Mesothelial cell of epicardium (in vitro differentiated cells): ENCODE data around the gene CCNL2. TPM values are rescaled to one million over a fixed set of nuclear protein-coding genes. Genes with fewer than 3 reads are reported as not detected.

Experiments
- DNase-seq, 2 experiments: peaks; one replicate each; pipeline ENCODE4 v3.0.0; 2021; ENCODE audit warnings: low spot score in 2 of 2; ENCODE audit not compliant: unreplicated experiment in 2 of 2
- H3K27ac Mint-ChIP-seq: 2 replicates; pipeline ENCODE4 v1.8.0; 2021; ENCODE audit warnings: mixed read lengths
- H3K27me3 Mint-ChIP-seq: 2 replicates; pipeline ENCODE4 v1.8.0; 2021; ENCODE audit warnings: low read depth, mixed read lengths
- H3K36me3 Mint-ChIP-seq: 2 replicates; pipeline ENCODE4 v1.8.0; 2021; ENCODE audit warnings: mixed read lengths
- H3K4me1 Mint-ChIP-seq: 2 replicates; pipeline ENCODE4 v1.8.0; 2021; ENCODE audit warnings: mixed read lengths
- H3K4me3 Mint-ChIP-seq: 2 replicates; pipeline ENCODE4 v1.8.0; 2021; ENCODE audit warnings: mild to moderate bottlenecking, moderate library complexity, mixed read lengths
- H3K9me3 Mint-ChIP-seq: 2 replicates; pipeline ENCODE4 v1.8.0; 2021; ENCODE audit warnings: mixed read lengths
- total RNA-seq: library from RNA; stranded (reverse); gene quantifications from 3 replicates; pipeline ENCODE4 v1.2.1, GENCODE V29; 2021
- TF ChIP-seq, protein P1 (sequence below): fragments of 200-600 bp; sonication (generic); IDR thresholded peaks from one replicate; pipeline ENCODE4 v1.5.0; 2021; ENCODE audit warnings: antibody characterized with exemption; ENCODE audit not compliant: unreplicated experiment

CCNL2 gene
- total RNA-seq, 1 donor from 2014 or later: 423 TPM

DNA sequence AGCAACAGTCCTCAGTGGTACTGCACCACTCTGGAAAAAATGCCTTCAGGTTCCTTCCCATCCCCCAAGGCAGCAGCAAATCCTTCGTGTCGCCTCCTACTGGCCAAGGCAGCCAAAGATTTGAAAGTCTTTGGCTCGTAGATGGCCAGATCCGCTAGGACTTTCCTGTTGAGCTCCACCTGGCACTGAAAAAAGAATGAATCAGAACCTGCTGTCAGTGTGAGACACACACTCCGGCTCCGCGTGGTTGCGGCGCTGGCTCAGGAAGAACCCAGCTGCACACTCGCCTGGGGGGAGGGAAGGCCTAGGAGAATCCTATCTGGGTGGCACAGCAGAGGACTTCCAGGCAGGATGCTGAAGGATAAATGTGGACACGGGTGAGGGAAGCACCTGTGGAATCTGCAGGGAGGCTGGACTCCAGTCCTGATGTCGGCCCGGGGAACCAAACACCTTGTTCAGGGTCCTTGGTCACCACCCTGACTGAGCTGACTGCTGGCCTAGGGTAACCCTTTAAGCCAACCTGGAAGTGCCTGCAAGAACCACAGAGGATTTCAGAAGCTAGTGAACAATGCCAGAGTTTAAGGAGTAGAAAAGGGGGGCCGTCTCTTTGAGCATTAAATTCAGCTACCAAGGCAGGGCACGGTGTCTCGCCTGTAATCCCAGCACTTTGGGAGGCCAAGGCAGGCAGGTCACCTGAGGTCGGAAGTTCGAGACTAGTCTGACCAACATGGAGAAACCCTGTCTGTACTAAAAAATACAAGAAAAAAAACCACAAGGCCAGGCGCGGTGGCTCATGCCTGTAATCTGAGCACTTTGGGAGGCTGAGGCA is 3.2 kb upstream of the CCNL2 start:
- Mint-ChIP-seq H3K27ac (peak overlapping the region; percentile 86), H3K9me3 (no peaks in the 10 kb centered on the region), H3K27me3 (no peaks in the 10 kb centered on the region), H3K36me3 (peaks cover 21% of the 10 kb centered on the region), H3K4me3 (peak overlapping the region; percentile 53), H3K4me1 (peaks cover 31% of the 10 kb centered on the region)
- no peak for DNase-seq
- TF ChIP-seq, protein P1, sequence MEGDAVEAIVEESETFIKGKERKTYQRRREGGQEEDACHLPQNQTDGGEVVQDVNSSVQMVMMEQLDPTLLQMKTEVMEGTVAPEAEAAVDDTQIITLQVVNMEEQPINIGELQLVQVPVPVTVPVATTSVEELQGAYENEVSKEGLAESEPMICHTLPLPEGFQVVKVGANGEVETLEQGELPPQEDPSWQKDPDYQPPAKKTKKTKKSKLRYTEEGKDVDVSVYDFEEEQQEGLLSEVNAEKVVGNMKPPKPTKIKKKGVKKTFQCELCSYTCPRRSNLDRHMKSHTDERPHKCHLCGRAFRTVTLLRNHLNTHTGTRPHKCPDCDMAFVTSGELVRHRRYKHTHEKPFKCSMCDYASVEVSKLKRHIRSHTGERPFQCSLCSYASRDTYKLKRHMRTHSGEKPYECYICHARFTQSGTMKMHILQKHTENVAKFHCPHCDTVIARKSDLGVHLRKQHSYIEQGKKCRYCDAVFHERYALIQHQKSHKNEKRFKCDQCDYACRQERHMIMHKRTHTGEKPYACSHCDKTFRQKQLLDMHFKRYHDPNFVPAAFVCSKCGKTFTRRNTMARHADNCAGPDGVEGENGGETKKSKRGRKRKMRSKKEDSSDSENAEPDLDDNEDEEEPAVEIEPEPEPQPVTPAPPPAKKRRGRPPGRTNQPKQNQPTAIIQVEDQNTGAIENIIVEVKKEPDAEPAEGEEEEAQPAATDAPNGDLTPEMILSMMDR: peak; percentile 39

DNA sequence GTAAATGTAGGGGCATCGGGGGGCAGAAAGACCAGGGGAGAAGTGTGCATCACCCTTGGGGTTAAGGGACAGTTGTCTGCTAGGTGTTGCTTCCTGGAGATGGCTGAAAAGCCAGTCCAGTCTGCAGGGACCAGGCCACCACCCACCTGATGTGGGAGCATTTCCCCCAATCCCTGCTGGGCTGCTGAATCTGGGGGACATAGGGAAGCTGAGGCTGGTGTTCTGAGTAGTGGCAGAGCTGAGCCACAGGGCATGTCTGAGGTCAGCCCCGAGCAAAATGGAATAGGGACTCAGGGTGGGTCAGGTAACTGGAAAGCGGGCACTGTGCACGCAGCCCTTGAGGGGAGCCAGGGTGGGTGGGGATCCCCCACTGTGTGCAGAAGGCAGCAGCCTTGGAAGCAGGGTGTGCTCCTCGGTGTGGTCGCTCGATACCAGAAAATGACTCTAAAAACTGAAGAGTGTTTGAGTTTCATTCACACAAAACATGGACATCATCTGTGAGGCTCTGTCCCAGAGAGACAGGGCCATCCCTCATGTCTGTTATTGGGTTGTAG is 2.4 kb upstream of the CCNL2 start:
- peaks cover 30% of the 10 kb centered on the region for H3K4me1 Mint-ChIP-seq
- peak overlapping the region; percentile 53 for H3K4me3 Mint-ChIP-seq
- no peaks in the 10 kb centered on the region for H3K27me3 Mint-ChIP-seq
- DNase-seq: no peak
- peak overlapping the region; percentile 56 for H3K27ac Mint-ChIP-seq
- H3K36me3 Mint-ChIP-seq: peaks cover 21% of the 10 kb centered on the region
- TF ChIP-seq, protein P1: no peak
- H3K9me3 Mint-ChIP-seq: no peaks in the 10 kb centered on the region

DNA sequence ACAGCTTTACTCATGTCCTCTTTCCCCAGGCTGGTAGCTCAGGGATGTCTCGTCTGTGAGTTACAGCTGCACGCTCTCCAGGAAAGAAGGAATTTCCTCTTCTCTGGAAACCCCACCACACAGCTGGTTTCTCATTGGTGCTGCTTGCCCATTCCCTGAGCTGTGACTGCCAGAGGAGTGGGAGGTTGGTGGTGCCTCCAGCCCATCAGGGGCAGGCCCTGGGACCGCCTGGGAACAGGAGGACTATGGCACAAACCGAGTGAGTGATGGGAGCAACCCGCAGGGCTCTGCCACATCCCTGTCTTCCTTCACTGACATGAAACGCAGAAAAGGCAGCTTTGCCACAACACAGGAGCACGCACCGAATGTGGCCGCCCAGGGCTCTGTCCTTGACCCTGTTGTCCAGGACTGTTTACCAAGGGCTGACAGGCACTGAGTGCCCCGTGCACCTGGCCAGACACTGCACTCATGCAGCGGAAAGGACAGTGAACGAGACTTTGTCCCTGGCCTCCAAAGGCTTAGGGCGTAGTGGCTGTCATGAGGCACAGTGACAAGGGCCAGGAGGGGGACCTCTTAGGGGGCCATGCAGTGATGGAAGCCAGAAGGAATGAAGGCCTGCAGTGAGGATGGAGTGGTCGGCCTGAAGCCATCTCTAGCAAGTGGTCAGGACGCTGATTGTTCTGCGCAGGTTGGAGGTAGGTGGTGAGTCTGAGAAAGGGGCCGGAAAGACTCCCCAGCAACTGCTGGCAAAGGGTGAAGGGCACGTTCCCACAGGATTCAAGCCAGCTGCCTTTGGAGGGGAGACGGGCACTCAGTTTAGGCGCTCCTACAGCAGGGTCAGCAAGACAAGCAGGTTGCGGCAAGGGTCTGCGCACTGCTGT is 1.7 kb upstream of the CCNL2 start:
- peaks cover 26% of the 10 kb centered on the region for H3K4me1 Mint-ChIP-seq
- H3K9me3 Mint-ChIP-seq: no peaks in the 10 kb centered on the region
- DNase-seq: no peak
- peak overlapping the region; percentile 89 for H3K4me3 Mint-ChIP-seq
- peaks cover 21% of the 10 kb centered on the region for H3K36me3 Mint-ChIP-seq
- H3K27me3 Mint-ChIP-seq: no peaks in the 10 kb centered on the region
- H3K27ac Mint-ChIP-seq: peak overlapping the region; percentile 66
- TF ChIP-seq, protein P1: no peak

DNA sequence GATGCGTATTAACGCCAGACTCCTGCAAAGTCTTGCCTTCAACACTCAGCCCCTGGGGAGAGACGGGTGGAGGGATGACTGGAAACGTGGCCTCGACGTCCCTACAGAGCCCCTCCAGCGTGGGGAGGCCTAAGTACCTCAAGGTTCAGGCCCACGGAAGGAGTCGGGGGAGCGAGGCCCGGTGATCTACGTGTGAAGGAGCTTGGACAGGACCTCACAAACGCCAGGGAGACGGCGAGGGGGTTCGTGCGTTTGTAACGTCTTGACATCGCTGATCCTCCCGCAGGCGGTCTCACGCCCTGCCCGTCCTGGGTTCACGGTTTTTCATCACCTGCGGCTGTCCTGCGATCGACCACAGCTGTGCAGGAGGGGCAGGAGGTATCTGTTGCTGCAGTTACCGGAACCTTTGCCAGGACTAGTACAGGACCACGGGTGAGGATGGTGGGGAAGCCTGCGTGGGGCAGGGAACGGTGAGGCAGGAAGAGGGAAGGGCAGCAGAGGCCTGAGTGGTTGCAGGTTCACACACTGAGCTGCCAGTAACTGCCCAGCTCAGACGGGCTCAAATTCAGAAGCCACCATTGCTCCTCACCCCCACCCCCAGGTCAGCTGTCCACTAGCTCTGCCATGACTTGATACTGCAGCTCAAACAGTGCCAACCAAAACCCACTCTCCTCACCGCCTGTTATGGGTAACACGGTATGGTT is 889 bp upstream of the CCNL2 start:
- H3K27me3 Mint-ChIP-seq: no peaks in the 10 kb centered on the region
- H3K4me1 Mint-ChIP-seq: peaks cover 24% of the 10 kb centered on the region
- peak overlapping the region; percentile 88 for H3K27ac Mint-ChIP-seq
- no peaks in the 10 kb centered on the region for H3K9me3 Mint-ChIP-seq
- H3K4me3 Mint-ChIP-seq: peak overlapping the region; percentile 89
- TF ChIP-seq, protein P1: no peak
- peaks cover 21% of the 10 kb centered on the region for H3K36me3 Mint-ChIP-seq
- no peak for DNase-seq

DNA sequence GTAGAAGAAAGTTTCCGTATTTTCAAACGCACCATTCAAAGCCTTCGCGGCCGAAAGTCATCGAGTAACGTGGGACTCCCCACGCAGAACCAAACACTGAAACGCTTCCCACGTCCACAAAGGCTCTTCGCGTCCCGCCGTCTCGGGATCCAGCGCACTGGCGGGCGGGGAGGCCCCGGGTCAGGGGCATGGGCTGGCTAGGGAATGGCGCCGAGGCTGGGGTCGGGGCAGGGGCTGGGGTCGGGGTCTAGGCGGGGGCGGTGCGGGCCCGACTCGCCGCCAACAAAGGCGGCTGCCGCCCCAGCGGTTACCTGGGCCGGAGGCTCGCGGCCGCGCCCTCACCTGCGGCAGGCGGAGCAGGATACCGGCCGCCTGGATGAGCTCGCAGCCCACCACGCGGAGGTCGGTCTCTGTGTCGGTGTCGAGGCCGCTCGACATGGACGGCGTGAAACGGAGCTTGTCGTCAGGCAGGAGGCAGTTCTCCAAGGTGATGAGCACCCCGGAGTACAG is 403 bp downstream of the CCNL2 start:
- H3K36me3 Mint-ChIP-seq: peaks cover 26% of the 10 kb centered on the region
- no peak for DNase-seq
- TF ChIP-seq, protein P1: no peak
- no peaks in the 10 kb centered on the region for H3K27me3 Mint-ChIP-seq
- peak overlapping the region; percentile 89 for H3K4me3 Mint-ChIP-seq
- H3K9me3 Mint-ChIP-seq: no peaks in the 10 kb centered on the region
- peak overlapping the region; percentile 92 for H3K27ac Mint-ChIP-seq
- peaks cover 24% of the 10 kb centered on the region for H3K4me1 Mint-ChIP-seq
